Measurements from ENCODE around the gene PHGDH.

The PHGDH gene

GRCh38 chr1:119725626-119726025 is 13.9 kb downstream of the PHGDH start:
- in situ Hi-C loops (cut with MboI; ENCODE audit: low pct_unique_long_range_greater_than_20kb, low sequenced_read_pairs, unreplicated experiment): no loop called here

GRCh38 chr1:119727991-119728390 is 16.3 kb downstream of the PHGDH start:
- DNase-seq (ENCODE audit: low spot score): no peak
- in situ Hi-C loops (cut with MboI; ENCODE audit: low pct_unique_long_range_greater_than_20kb, low sequenced_read_pairs, unreplicated experiment): no loop called here
- TF ChIP-seq CTCF (IDR thresholded peaks at IDR 0.05; ENCODE audit: extremely low read depth, insufficient read depth, missing control alignments): no peak

More at GRCh38 chr1:119725626-119726025, 13.9 kb downstream of the PHGDH start:
- no peak for TF ChIP-seq CTCF (IDR thresholded peaks at IDR 0.05; ENCODE audit: extremely low read depth, insufficient read depth, missing control alignments)
- no peak for DNase-seq (ENCODE audit: low spot score)

GRCh38 chr1:119729044-119729443 is 17.3 kb downstream of the PHGDH start:
- TF ChIP-seq CTCF (IDR thresholded peaks at IDR 0.05; ENCODE audit: extremely low read depth, insufficient read depth, missing control alignments): no peak
- in situ Hi-C loops (cut with MboI; ENCODE audit: low pct_unique_long_range_greater_than_20kb, low sequenced_read_pairs, unreplicated experiment): no loop called here
- DNase-seq (ENCODE audit: low spot score): no peak

GRCh38 chr1:119731060-119731459 is 19.3 kb downstream of the PHGDH start:
- TF ChIP-seq CTCF (IDR thresholded peaks at IDR 0.05; ENCODE audit: extremely low read depth, insufficient read depth, missing control alignments): no peak
- DNase-seq (ENCODE audit: low spot score): no peak
- in situ Hi-C loops (cut with MboI; ENCODE audit: low pct_unique_long_range_greater_than_20kb, low sequenced_read_pairs, unreplicated experiment): no loop called here

GRCh38 chr1:119731741-119732430 is 20.2 kb downstream of the PHGDH start:
- TF ChIP-seq CTCF (IDR thresholded peaks at IDR 0.05; ENCODE audit: extremely low read depth, insufficient read depth, missing control alignments): no peak
- in situ Hi-C loops (cut with MboI; ENCODE audit: low pct_unique_long_range_greater_than_20kb, low sequenced_read_pairs, unreplicated experiment): no loop called here
- DNase-seq (ENCODE audit: low spot score): no peak

- in situ Hi-C loops (cut with MboI; ENCODE audit: low pct_unique_long_range_greater_than_20kb, low sequenced_read_pairs, unreplicated experiment): no loop called here
Observed at GRCh38 chr1:119732465-119733168, 20.9 kb downstream of the PHGDH start.

More at GRCh38 chr1:119732465-119733168, 20.9 kb downstream of the PHGDH start:
- no peak for DNase-seq (ENCODE audit: low spot score)
- no peak for TF ChIP-seq CTCF (IDR thresholded peaks at IDR 0.05; ENCODE audit: extremely low read depth, insufficient read depth, missing control alignments)

All from GM13977 (cell line).